HG02981 (cell line): ENCODE results near the gene ARL15.
"Not testable (repeated sequence)": the region's sequence is repeated elsewhere in the genome, so short reads cannot be mapped to it uniquely, and the experiment has no call there.

Experiments used
- ATAC-seq: cut with Tn5 transposase; IDR thresholded peaks from one replicate; pipeline ENCODE4 v1.9.1; 2021; ENCODE audit warnings: mild to moderate bottlenecking, moderate library complexity; ENCODE audit not compliant: unreplicated experiment

The ARL15 gene

DNA sequence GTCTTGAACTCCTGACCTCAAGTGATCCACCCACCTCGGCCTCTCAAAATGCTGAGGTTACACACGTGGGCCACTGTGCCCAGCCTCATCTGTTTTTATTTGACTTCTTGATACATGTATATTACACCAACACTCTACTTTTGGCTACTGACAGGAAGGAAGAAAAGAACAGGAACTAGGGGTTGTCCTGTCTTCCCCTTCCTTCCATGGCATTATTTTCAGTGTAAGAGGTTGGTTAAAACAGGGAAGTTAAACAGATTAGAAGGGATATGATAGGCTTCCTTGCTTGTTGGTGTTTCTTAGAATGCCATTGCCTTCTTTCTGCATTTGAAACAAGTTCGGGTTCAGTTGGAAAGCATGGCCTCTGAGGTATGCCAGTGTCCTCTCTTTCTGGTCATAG is 437.1 kb downstream of the ARL15 start:
- ATAC-seq: no peak

DNA sequence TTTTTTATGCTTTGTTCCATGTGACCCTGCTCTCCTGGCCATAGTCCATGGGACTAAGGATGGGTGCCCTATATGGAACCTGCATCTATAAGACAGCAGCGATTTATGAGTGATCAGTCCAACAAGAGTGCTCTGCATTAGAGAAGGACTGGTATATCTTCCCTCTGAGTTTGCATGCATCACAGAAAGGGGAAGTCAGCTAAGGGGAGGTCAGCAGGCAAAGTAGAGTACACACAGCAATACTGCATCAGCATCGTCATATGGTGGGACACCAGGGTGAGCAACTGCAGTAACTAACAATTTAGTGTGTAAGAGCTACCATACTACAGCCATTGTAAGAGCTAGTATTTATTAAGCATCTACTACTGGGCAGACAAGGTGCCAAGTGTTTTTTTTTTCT is 438.6 kb downstream of the ARL15 start:
- no peak for ATAC-seq

DNA sequence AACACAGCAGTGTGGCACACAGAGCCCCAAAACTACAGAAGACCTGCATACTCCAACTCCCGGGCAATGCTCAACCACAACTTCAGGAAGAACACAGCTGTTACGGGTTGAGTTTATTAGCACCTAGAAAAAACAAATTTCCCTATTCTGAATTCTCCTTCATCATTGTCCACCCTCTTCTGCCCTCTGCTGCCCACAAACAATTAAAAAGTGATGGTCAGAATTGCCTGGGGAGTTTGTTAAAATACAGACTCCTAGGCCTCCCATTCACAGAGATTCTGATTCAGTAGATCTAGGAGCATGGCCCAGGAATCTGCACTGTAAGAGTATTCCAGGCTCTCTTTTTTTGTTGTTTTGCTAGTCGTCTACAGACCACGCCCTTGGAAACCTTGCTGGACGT is 439.3 kb downstream of the ARL15 start:
- ATAC-seq: no peak

DNA sequence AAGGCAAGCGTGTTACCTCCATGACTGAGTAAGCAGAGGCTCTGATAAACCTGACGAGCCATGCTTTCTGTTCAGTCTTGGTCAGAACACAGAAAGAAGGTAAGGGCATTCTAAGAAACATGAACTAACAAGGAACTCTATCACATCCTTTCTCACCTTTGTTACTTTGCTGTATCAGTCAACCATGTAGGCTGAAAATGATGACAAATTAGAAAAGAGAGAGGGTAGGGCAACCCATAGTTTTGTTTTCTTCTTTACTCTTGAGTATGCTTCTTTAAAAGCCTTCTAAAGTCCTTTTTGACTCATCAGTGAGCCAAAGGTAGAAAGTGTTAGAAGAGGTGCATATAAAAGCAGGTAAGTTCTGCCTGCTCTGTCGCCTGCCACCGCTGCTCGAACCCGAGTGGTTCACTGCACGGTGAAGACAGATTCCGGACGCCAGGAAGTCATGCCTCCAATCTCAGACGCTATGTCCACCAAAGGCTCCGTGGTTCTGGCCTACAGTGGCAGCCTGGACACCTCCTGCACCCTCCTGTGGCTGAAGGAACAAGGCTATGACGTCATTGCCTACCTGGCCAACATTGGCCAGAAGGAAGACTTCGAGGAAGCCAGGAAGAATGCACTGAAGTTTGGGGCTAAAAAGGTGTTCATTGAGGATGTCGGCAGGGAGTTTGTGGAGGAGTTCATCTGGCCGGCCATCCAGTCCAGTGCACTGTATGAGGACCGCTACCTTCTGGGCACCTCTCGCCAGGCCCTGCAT is 451.5 kb downstream of the ARL15 start:
- ATAC-seq: no peak

DNA sequence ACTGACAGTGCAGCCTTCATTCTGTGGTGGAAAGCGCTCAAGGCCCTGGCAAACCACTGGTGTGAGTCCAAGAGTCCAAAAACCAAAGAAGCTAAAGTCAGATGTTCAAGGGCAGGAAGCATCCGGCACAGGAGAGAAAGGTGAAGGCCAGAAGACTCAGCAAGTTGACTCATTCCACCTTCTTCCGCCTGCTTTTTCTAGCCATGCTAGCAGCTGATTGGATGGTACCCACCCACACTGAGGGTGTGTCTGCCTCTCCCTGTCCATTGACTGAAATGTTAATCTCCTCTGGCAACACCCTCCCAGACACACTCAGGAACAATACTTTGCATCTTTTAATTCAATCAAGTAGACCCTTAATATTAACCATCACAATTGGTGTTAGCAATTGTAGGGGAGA is 453.9 kb downstream of the ARL15 start:
- no peak for ATAC-seq

DNA sequence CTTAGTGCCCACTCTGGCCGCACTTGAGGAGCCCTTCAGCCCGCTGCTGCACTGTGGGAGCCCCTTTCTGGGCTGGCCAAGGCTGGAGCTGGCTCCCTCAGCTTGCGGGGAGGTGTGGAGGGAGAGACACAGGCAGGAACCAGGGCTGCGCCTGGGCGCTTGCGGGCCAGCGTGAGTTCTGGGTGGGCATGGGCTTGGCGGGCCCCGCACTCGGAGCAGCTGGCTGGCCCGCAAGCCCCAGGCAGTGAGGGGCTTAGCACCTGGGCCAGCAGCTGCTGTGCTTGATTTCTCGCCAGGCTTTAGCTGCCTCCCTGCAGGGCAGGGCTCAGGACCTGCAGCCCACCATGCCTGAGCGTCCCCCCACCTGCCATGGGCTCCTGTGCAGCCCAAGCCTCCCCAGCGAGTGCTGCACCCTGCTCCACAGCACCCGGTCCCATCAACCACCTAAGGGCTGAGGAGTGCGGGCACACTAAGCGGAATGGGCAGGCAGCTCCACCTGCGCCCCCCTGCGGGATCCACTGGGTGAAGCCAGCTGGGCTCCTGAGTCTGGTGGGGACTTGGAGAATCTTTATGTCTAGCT is 473.4 kb downstream of the ARL15 start:
- not testable (repeated sequence) for ATAC-seq

DNA sequence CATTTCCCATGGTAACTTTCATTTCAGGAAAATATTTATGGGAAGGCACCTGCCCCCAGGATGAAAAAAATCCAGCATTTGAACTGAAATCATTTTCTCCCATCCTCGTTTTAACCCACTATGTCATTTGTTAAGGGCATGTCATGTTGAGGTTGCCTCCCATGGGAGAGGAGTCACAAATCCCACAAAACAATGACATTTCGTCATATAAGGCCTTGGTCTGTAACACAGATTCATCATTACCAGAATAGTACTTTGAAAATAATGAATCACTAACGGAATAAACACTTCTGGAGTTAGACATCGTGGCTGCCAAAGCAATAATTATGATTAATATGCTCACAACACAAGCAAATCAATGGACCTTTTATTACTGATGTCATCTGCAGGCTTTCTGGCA is 475.9 kb downstream of the ARL15 start:
- ATAC-seq: no peak
